Tibial nerve (tissue), 4 donors: ENCODE data around the gene CAD.

Experiments used
- CTCF ChIP-seq, 5 experiments: fragments of 200-600 bp in 3 of 5; fragments of 450-650 bp in 2 of 5; sonication (generic) in 3 of 5; IDR thresholded peaks; one replicate each; pipeline ENCODE4 v1.5.1; 2016 to 2019; ENCODE audit warnings: antibody characterized with exemption in 5 of 5, mild to moderate bottlenecking in 3 of 5, moderate library complexity in 2 of 5
- EP300 ChIP-seq, 2 donors: sonication (generic); formaldehyde crosslinking; IDR thresholded peaks; one replicate each; pipeline ENCODE4 v1.6.1; 2017; ENCODE audit warnings: antibody characterized with exemption in 2 of 2, mild to moderate bottlenecking in 1 of 2
- POLR2A ChIP-seq, 2 donors: fragments of 450-650 bp; IDR thresholded peaks; one replicate each; pipeline ENCODE4 v1.6.1; 2017; ENCODE audit warnings: antibody characterized with exemption in 2 of 2, mild to moderate bottlenecking in 2 of 2, moderate library complexity in 2 of 2

- TF ChIP-seq CTCF (IDR thresholded peaks at IDR 0.05) = no peak
- no peak for TF ChIP-seq POLR2A (IDR thresholded peaks at IDR 0.05)
- TF ChIP-seq EP300 (IDR thresholded peaks at IDR 0.05) = no peak
These were observed 5.2 kb downstream of the CAD start for GRCh38 chr2:27222407-27222806.
